Heart left ventricle (tissue), 13 donors: Measurements from ENCODE around the gene MRPL53.

Source experiments
- CTCF ChIP-seq, 12 donors: fragments of 200-600 bp; sonication (generic) in 4 of 12; IDR thresholded peaks; one replicate each; pipeline versions ENCODE4 v1.5.0 to v1.8.0; 2018 to 2022; ENCODE audit warnings: antibody characterized with exemption in 12 of 12, mild to moderate bottlenecking in 5 of 12
- POLR2A ChIP-seq, 2 donors: fragments of 450-650 bp; IDR thresholded peaks; one replicate each; pipeline ENCODE4 v1.6.1; 2017; ENCODE audit warnings: antibody characterized with exemption in 2 of 2, mild to moderate bottlenecking in 2 of 2, moderate library complexity in 2 of 2
- donor health status: ischemic (EF 13 %, LVEDD 7.1; RV severe dilation, severe dysfunction).
- donor health status: DM: no; HTN: yes; CAD: no.
- donor health status: DM: no; HTN: no; CAD: no.
- donor health status: ischemic (EF 25% LVEDD 6.9; RV normal size, moderate dysfunction).
- donor health status: ischemic (EF 25% LVEDD 5.7; RV mildly dilated, moderate dysfunction).
- donor health status: ischemic (EF 35%, LVEDD 5.7; RV mildly dilated, moderate dysfunction).
- donor health status: nonischemic (EF 11% LVEDD 7.7; RV severe dilation, severe dysfunction).
- donor health status: DM: yes; HTN: yes; CAD: no.
- donor health status: PGD.
- donor health status: ischemic (EF 29% LVEDD 5.4; RV normal size, mild dysfunction).
- donor health status: nonischemic (EF 23%, LVEDD 6.1; RV moderate dilation, normal function).

- TF ChIP-seq POLR2A (IDR thresholded peaks at IDR 0.05): no peak
- TF ChIP-seq CTCF (IDR thresholded peaks at IDR 0.05): no peak
Observed at GRCh38 chr2:74496997-74497776, 24.7 kb upstream of the MRPL53 start.
